Measurements from ENCODE around the gene NANS.

DNA sequence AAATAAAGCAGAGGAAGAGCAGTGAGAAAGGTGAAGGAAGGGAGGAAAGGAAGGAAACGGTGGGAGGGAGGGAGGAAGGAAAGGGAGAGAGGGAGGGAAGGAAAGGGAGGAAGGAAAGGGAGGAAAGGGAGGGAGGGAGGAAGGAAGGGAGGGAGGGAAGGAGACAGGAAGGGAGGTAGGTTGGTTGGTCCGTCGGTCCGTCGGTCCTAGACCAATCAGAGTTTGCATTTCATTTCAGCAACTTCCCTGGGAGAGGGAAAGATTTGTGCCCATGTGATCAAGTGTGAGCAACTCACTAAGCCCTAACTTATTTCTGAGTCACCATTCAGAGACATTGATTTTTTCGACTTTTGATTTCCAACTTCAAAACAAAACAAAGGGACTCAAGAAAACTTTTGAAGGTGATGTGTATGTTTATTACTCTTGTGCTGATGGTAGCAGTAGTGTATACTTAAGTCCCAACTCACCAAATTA is 18.8 kb downstream of the NANS start:
- TF ChIP-seq HDGF (IDR thresholded peaks at IDR 0.05; ENCODE audit: borderline replicate concordance) (no peak), TARDBP (IDR thresholded peaks at IDR 0.05) (no peak), BHLHE40 (IDR thresholded peaks at IDR 0.05; ENCODE audit: borderline replicate concordance) (no peak), FOXK2 (IDR thresholded peaks at IDR 0.05) (no peak), FOXM1 (IDR thresholded peaks at IDR 0.05; ENCODE audit: borderline replicate concordance) (no peak), SP1 (IDR thresholded peaks at IDR 0.05) (no peak), CTBP1 (IDR thresholded peaks at IDR 0.05; ENCODE audit: borderline replicate concordance) (no peak), NFRKB (IDR thresholded peaks at IDR 0.05) (no peak), SUZ12 (IDR thresholded peaks at IDR 0.05) (no peak), FOXA1 (IDR thresholded peaks at IDR 0.05) (no peak), ELF4 (IDR thresholded peaks at IDR 0.05) (no peak)

Data from HEK293T (cell line).